ENCODE results near the gene BPIFB3. TPM values are rescaled to one million over a fixed set of nuclear protein-coding genes. Genes with fewer than 3 reads are reported as not detected.

The BPIFB3 gene
- total RNA-seq, 1 experiment from 2014 or later: not detected

- Mint-ChIP-seq H3K4me3 (no peak overlapping the region), H3K36me3 (no peaks in the 10 kb centered on the region), H3K9me3 (peaks cover 6% of the 10 kb centered on the region; the same call in 1 of the 2 replicates), H3K4me1 (no peaks in the 10 kb centered on the region), H3K27me3 (ENCODE audit: low read depth) (peaks cover 15% of the 10 kb centered on the region), H3K27ac (no peak overlapping the region)
- CTCF ChIA-PET: no interaction called here
- ATAC-seq: no peak
- no peak for TF ChIP-seq ZNF281 (CRISPR knock-in tag; IDR thresholded peaks at IDR 0.05)
- no peak for TF ChIP-seq E2F4 (CRISPR knock-in tag; IDR thresholded peaks at IDR 0.05; ENCODE audit: borderline replicate concordance, low read depth)
- no peak for TF ChIP-seq NR3C1 (CRISPR knock-in tag; conservative IDR thresholded peaks at IDR 0.05; ENCODE audit: low read depth)
- no peak for TF ChIP-seq ZNF138 (CRISPR knock-in tag; conservative IDR thresholded peaks at IDR 0.05)
- TF ChIP-seq SMAD3 (CRISPR knock-in tag; IDR thresholded peaks at IDR 0.05; ENCODE audit: borderline replicate concordance): no peak
- TF ChIP-seq ZNF263 (CRISPR knock-in tag; IDR thresholded peaks at IDR 0.05; ENCODE audit: low read depth): no peak
- DNase-seq (ENCODE audit: low spot score): no peak
- POLR2A ChIA-PET: no interaction called here
Measured at GRCh38 chr20:33037456-33037855, 16.2 kb upstream of the BPIFB3 start.

- Mint-ChIP-seq H3K27ac (no peak overlapping the region), H3K36me3 (no peaks in the 10 kb centered on the region), H3K4me1 (no peaks in the 10 kb centered on the region), H3K27me3 (ENCODE audit: low read depth) (peaks cover 12% of the 10 kb centered on the region), H3K9me3 (peaks cover 3% of the 10 kb centered on the region; the same call in 1 of the 2 replicates), H3K4me3 (no peak overlapping the region)
- ATAC-seq (no peak), DNase-seq (ENCODE audit: low spot score) (no peak)
- CTCF ChIA-PET: no interaction called here
- POLR2A ChIA-PET: no interaction called here
- TF ChIP-seq CREM (CRISPR knock-in tag; IDR thresholded peaks at IDR 0.05) (no peak), E2F1 (CRISPR knock-in tag; IDR thresholded peaks at IDR 0.05) (no peak), ZNF281 (CRISPR knock-in tag; IDR thresholded peaks at IDR 0.05) (no peak), ZNF423 (CRISPR knock-in tag; IDR thresholded peaks at IDR 0.05) (no peak), FOXP4 (CRISPR knock-in tag; IDR thresholded peaks at IDR 0.05) (no peak), CTCF (IDR thresholded peaks at IDR 0.05) (no peak), ZBTB21 (CRISPR knock-in tag; IDR thresholded peaks at IDR 0.05; ENCODE audit: borderline replicate concordance) (no peak), HMGA2 (CRISPR knock-in tag; IDR thresholded peaks at IDR 0.05) (no peak), IRF1 (CRISPR knock-in tag; IDR thresholded peaks at IDR 0.05) (no peak), GABPB1 (CRISPR knock-in tag; IDR thresholded peaks at IDR 0.05) (no peak), ELF4 (CRISPR knock-in tag; IDR thresholded peaks at IDR 0.05; ENCODE audit: low read depth) (no peak), CREB1 (CRISPR knock-in tag; IDR thresholded peaks at IDR 0.05) (no peak), ZNF671 (CRISPR knock-in tag; IDR thresholded peaks at IDR 0.05) (no peak), TP53 (CRISPR knock-in tag; IDR thresholded peaks at IDR 0.05) (no peak), STAT6 (CRISPR knock-in tag; conservative IDR thresholded peaks at IDR 0.05; ENCODE audit: low read depth) (no peak)
Measured at GRCh38 chr20:33038243-33038642, 15.5 kb upstream of the BPIFB3 start.

All from WTC11 (cell line).